ENCODE results near the gene TMEM232.

TMEM232 gene

DNA sequence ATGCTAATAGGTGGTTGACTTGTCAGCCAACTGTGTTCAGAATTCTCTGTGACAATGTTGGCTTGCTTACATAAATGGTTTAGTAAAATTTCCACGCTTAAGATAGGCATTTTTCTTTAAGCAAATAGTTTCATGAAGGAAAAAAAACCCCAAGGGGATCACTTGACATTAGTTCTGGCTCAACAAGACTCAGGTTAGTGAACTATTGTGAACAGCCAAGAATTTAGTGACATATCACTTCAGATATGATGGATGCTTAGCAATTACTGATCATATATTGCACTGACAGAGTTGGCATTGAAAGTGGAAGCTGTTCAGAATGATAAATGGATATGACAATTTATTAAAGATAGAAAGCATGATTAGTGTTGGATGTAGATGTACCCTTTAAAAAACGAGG lies 218.5 kb downstream of the TMEM232 start:
- DNase-seq, result no peak

GRCh38 chr5:110506378-110506777 lies 220.1 kb downstream of the TMEM232 start:
- DNase-seq, result no peak

GRCh38 chr5:110496276-110496675 lies 230.2 kb downstream of the TMEM232 start:
- DNase-seq, result no peak

DNA sequence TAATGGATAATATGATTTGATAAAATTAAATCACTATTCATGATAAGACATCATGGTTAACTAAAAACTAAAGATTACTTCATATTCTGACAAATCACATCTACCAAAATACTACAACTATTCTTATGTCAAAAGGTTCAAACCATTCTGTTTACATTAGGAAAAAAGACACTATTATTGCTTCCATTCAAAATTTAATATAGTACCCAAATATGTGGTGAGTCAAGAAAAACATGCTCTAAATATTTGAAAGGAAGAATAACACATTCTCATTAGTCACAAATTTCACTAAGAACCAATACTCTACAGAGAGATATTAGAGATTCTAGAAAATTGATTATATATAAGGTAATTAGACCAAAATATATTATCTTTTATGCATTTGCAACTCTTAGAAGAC lies 234.0 kb downstream of the TMEM232 start:
- no peak for DNase-seq

DNA sequence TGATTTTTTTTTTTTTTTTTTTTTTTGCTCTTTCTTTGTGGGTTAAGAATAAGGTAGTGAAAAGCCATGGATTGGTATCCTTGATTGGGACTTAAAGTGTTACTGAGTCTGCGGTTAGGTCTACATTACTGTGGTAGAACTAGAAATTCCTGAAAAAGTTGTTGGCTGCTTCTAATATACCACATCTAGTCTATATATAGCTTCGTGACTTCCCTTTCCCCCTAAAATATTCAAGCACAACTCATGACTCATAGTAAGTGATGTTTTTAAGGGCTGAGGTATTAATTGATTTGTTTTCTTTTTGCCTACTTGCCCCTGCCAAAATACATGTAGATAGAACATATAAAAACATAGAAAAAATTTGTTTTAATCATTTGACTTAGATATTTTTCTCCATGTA lies 247.6 kb downstream of the TMEM232 start:
- DNase-seq, result no peak

- DNase-seq, result no peak
Measured at GRCh38 chr5:110477911-110478310, 248.6 kb downstream of the TMEM232 start.

GRCh38 chr5:110476164-110476563 lies 250.3 kb downstream of the TMEM232 start:
- no peak for DNase-seq

DNA sequence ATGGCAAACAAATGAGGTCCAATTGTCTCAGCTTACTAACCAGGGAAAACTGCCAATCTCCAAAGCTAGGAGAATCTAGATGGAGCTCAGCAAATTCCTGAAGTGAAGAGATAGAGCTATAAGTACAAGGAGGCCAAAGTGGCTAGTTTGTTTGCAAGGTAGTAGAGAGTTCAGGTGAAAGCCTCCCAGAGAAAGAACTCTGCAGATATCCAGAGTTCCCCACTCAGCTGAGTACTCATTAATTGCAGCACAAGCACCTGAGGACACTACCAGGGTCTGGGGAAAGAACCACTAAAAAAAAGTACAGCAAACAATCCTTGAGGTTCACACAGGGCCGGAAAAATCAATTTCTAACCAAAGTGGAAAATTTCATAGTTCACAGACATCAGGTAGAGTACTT lies 250.9 kb downstream of the TMEM232 start:
- DNase-seq, result no peak

DNA sequence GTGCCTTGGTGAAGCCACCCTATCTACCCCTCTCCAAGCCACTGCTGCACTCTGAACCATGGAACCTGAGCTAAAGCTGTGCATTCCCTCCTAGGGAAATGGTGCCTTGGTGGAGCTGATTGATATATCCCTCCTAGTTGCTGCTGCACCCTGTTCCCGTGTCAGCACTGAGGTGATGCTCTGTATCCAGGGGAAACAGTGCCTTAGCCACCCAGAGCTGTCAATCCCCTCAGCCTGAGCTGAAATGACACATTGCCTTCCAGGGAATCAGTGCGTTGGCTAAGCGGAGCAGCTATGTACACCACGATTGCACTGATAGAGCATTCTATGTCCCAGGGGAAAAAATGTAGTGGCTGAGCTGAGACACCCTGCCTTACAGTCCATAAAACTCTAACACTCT lies 257.0 kb downstream of the TMEM232 start:
- DNase-seq, result no peak

- DNase-seq, result no peak
Measured at GRCh38 chr5:110463106-110463505, 263.4 kb downstream of the TMEM232 start.

DNA sequence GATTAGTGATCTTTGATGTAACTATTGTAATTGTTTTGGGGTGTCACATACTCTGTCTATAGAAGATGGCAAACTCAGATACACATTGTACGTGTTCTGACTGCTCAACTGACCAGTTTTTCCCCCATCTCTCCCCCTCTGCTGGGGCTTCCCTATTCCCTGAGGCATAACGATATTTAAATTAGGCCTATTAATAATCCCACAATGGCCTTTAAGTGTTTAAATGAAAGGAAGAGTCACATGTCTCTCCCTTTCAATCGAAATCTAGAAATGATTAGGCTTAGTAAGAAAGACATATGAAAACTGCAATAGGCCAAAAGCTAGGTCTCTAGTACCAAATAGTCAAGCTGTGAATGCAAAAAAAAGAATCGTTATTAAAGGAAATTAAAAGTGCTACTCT lies 265.6 kb downstream of the TMEM232 start:
- DNase-seq, result no peak

DNA sequence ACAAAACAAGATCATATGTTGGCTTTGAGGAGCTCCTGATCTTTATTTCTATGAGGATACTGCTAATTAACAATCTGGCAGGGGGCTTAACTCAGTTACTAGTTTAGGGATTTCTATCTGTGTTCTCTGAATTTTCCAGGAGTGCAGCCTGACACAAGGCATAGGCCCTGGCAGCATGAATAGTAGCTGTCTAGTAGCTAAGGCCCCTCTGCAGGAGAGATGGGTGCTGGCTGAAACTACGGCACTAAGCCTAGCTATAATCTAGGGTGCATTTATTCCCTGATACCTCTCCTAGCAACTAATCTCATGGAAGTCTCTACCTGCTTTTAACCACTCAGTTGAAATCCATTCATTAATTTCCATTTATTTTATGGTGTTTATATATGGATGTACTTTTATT lies 268.2 kb downstream of the TMEM232 start:
- DNase-seq, result no peak

GRCh38 chr5:110442856-110443255 lies 283.6 kb downstream of the TMEM232 start:
- no peak for DNase-seq

DNA sequence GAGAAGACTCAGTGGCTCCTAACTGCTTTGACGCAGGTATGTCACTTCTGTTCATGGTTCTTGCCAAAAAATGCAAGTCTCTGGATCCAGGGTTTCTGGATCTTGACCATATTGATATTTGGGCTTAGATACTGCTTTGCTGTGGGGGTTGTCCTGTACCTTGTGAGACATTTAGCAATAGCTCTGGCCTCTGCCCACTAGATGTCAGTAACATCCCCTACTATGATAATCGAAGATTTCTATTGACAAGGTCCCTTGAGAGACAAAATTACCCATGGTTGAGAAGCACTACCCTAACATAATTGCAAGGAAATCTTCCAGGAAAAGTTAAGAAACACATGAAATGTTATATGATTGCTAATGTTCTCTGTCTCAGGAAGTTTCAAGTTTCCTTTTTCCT lies 285.4 kb downstream of the TMEM232 start:
- DNase-seq, result no peak

- DNase-seq, result no peak
Measured at GRCh38 chr5:110440058-110440457, 286.4 kb downstream of the TMEM232 start.

- DNase-seq, result no peak
Measured at GRCh38 chr5:110439296-110439695, 287.2 kb downstream of the TMEM232 start.

DNA sequence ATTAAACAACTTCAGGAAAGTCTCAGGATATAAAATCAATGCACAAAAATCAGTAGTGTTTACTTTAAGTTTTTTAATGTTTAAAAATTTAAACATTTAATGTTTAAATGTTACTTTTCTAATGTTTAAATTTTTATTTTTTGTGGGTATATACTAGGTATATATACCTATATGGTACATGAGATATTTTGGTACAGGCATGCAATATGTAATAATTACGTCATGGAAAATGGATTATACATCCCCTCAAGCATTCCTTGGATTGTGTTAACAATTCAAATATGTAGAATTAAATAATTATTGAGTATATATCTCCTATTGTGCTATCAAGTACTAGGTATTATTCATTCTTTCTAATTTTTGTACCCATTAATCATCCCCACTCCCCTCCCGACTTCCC lies 291.3 kb downstream of the TMEM232 start:
- no peak for DNase-seq

DNA sequence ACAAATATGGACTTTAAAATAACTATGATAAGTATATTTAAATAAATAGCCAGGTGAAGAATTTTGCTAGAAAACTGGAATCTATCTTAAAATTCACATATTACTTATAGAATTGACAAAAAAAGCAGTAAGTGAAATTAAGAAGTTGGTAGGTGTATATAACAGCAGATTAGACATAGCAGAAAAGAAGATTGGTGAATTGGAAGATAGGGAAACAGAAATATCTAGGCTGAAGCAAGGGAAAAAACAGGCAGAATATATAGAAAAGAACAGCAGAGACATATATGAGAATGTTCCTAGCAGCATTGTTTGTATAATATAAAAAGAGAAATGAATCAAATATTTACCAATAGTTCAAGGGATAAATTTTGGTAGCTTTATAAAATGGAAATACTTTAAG lies 294.9 kb downstream of the TMEM232 start:
- no peak for DNase-seq

GRCh38 chr5:110414360-110414759 lies 312.1 kb downstream of the TMEM232 start:
- DNase-seq, result no peak

- no peak for DNase-seq
Measured at GRCh38 chr5:110413856-110414255, 312.6 kb downstream of the TMEM232 start.

DNA sequence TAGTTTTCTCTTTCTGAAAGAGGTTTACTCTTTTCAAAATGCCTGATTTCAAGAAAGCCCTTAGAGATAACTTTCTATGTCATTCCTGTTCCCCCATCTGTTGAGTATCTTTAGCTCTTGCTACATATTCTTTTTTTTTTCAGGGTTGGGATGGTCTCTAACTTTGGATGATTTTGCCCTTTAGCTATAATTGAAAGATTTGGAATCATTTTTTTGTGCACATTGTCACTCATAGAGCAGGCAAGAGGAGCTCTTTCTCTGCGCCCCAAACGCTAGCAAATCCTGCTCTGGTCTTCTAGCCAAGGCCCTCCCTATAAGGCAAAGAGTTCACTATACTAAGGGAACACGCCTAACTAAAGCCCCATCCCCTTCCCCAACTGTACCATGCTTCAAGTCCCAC lies 316.9 kb downstream of the TMEM232 start:
- DNase-seq, result no peak

- DNase-seq, result no peak
Measured at GRCh38 chr5:110402562-110402961, 323.9 kb downstream of the TMEM232 start.

GRCh38 chr5:110401881-110402280 lies 324.6 kb downstream of the TMEM232 start:
- no peak for DNase-seq

DNA sequence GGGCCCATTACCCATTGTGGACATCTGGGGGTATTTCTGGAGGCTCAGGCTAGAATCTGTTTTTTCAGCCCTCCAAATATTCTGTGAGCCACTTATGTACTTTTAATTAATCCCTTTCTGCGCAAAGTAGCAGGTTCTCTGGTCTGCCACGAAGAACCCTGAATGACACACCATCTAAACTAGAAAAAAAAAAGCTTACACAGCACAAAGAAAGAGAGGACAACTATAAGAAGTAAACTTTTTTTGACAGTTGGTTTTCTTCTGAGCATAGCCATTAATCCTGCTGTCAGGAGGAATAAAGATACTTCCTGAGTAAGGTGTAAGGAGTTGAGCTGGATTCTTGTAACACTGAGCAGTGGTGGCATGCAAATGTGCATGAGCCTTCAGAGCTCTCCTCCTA lies 327.5 kb downstream of the TMEM232 start:
- no peak for DNase-seq

GRCh38 chr5:110397281-110397680 lies 329.2 kb downstream of the TMEM232 start:
- no peak for DNase-seq

DNA sequence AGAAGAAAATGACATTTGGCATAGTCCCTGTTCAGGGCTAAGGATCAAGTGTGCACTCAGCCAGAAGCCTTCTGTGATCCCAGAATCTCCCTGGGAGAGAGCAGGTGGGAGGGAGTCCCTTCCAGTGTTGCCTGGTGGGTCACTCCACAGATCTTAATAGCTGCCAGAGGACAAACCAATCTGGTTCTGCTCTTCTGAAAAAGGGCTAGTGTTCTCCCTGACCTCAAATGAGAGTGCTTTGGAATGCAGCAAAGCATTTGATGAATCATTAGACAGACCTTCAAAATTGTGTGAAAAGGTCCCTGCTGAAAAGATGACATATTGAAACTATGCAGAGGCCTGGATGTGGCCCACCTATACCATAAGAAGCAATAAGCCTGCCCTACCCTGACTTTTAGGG lies 339.7 kb downstream of the TMEM232 start:
- no peak for DNase-seq
